HG03025 (cell line): ENCODE data around the gene NPM1.

Experiments used
- ATAC-seq: cut with Tn5 transposase; IDR thresholded peaks from one replicate; pipeline ENCODE4 v1.9.1; 2021; ENCODE audit warnings: mild to moderate bottlenecking, moderate library complexity; ENCODE audit not compliant: unreplicated experiment, low FRiP score

Gene NPM1

DNA sequence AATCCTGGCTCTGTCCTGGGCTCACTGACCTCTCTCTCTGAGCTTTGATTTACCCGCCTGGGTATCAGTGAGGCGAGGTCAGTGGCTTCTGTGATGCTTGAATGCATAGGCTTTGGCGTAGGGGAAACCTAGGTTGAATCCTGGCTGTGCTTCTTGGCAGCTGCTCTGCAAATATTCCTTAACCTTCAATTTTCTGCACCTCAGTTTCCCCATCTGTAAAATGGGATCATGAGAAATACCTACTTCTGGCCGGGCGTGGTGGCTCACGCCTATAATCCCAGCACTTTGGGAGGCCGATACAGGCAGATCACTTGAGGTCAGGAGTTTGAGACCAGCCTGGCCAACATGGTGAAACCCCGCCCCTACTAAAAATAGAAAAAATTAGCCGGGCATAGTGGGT lies 39.0 kb downstream of the NPM1 start:
- no peak for ATAC-seq

DNA sequence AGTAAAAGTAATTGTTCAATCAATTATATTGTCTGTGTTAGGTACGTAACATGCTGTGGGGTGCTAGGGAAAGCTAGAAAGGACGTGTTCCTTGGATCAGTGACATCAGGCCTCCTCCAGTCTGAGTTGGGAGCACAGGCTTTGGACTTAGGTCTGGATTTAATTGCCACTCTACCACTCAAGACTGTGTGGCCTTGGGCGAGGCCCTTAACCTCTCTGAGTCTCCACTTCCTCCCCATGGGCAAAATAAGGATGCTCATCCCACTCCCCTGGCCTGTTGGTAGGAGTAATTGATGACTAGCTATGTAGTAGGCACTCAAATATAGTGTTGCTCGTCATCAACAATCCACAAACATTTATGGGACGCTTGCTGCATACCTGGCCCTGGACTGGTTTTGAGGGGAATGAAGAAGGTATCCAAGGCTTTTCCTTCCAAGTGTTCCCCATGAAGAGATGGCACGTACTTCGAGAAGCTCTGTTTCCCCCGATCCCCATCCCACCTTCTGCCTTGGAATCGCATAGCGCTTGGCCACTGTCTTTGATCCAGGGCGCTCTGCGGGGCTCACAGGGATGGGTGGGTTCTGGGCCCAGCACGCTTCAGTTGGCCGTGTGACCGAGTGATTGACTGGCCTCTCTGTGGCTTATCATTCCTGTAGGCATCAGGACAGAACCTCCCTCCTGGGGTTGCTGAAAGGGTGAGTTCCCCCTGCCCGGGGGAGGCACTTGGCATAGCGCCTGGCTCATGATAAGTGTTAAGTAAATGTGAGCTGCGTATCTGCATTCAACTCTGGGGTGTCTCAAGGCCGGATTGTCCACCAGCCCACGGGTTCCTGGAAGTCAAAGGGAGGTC lies 39.9 kb downstream of the NPM1 start:
- ATAC-seq, result no peak

DNA sequence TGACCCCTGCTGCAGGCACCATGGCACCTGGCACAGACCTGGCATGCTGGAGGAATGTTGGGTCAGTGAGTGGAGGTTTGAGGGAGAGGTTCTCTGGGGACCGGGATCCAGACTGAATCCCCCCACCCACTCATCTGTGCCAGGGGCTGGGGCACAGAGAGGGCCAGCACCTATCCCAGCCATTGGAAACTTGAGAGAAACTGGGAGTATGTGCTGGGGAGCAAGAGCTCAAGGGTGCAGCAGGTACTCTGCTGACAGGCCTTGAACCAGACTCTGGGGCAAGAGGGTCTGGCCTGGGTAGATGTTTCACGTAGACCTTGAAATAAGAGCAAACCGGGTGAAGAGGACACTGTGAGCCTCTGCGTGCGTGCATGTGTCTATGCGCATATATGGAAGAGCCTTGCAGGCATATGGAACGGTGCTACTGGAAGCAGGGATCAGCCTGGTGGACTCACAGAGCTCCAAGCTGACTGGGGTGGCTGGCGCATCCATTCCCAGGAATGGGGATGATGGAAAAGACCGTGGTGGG lies 40.6 kb downstream of the NPM1 start:
- no peak for ATAC-seq

DNA sequence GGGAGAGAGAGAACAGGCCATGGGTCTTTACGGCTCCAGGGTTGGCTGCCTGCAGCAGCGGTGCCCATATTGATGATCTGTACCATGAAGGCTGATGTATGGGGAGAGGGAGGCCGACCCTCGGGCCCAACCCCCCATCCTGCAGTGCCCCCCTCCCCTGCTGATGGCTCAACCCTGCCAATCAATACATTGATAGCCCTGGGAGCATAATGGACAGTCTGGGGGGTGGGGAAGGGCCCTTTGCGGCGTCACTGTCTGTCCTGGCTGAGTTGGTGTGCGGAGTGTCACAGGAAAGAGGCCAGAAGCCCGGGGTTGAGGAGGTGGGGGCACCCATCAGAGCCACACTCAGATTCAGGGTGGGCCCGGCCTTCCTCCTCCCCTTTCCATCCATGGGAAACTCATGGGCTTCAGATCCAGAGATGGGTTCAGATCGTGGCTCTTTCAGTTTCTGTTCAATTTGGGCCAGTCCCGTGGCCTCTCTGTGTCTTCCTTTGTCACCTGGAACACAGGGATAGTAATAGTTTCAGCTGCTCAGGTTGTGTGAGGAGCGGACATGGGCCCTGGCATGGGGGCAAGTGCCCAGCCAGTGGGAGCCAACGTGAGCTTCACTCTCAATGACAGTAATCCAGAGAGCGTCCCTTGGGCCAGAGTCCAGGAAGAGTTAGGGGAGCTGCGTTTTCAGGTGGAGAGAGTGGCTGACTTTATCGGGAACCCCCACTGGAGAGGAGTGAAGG lies 41.3 kb downstream of the NPM1 start:
- no peak for ATAC-seq

DNA sequence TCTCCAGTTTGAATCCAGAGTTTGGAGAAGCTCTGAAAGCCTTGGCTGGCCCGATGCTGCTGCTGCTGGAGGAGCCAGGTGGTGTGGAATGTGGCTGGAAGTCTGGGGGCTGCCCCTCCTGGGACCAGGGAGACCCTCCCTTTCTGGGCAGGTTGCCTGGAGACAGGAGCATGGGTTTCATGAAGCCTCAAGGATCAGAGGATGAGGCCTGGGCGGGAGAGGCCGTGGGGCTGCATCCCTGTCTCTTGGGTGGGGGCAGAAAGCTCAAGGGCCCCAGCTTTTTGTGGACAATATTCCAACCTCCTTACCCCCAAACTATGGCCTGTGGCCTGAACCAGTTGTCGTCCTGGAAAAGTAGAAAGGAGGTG lies 41.9 kb downstream of the NPM1 start:
- no peak for ATAC-seq

DNA sequence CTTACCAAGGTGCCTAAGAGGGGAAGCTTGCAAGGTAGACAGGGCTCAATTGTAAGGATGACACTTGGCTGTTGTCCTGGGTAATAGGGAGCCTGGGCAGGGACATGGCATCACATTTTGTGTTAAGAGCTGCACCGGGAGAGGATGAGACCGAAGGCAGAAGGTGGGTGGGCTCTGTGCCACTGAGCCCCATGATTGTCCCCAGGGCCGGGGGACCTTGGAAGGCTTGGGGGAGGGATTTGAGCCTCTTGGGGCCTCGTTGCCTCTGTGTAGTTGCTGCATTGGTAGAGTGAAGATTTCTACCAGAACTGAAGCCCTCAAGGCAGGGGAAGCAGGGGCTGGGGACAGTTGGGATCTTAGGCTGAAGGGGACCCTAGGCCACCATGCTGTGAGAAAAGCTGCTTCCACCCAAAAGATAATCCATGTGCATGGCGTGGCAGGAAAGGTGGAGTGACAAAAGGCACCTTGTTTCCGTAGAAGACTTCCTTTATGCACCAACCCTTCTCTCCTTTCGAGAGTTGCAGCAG lies 43.7 kb downstream of the NPM1 start:
- ATAC-seq, result no peak

DNA sequence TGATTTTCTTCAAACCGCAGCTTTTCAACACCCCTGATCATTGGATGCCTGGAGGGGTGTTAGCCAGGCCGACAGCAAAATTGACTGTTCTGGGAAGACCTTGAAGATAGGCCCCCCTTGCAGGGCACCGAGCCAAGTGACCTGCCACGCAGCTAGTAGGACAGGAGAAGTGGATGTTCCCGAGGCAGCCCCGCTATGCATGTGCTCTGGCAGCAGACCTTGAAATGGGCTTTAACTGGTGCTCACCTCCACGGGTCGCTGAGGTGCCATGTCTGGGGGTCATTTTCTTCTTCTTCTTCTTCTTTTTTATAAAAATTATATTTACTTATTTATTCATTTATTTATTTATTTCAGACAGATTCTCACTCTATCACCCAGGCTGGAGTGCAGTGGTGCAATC lies 44.4 kb downstream of the NPM1 start:
- ATAC-seq, result no peak

DNA sequence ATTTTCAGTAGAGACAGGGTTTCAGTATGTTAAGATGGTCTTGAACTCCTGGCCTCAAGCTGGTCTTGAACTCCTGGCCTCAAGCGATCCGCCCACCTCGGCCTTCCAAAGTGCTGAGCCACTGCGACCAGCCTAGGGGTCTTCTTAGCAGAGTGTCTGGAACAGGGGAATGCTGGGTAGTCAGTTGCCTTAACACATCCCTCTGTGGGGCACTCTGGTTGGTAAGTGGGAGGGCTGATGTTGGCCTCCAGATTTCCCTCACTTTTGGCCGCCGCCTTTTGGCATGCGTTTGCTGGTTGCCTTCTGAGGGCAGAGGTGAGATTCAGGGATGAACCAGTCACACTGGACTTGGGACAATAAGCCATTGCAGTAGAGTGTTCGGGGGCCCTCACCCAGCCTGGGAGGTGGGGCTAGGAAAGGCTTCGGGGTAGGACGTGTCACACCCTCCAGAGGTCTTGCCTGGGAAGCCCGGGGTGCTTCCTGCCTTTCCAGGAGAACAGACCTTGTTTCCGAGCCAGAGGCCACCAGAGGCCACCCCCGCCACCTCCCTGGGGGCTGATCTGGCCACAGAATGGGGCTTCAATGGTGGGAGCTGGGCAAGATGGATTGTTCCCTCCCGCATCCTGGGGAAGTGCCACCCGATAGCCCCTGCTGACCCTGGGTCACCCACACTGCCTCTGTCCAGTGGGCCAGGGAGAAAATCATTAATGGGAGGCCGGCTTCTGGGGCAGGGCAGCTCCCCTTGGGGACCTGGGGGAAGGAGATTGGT lies 45.1 kb downstream of the NPM1 start:
- no peak for ATAC-seq

DNA sequence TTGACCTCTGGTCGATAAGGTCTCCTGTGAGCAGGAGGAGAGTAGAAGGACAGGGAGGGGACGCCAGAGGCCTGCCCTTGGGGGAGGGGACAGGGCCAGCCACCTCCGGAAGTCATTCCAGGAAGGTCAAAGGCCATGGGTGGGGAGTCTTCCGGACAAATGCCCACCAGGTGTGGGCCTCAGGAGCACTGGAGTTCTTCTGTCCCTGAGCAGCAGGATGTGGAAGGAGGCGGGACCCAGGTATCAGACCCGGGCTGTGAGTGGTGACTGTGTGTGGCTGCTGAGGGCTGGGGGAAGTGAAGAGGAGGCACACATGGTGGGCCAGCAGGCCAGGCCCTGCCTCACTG lies 45.7 kb downstream of the NPM1 start:
- ATAC-seq, result no peak

DNA sequence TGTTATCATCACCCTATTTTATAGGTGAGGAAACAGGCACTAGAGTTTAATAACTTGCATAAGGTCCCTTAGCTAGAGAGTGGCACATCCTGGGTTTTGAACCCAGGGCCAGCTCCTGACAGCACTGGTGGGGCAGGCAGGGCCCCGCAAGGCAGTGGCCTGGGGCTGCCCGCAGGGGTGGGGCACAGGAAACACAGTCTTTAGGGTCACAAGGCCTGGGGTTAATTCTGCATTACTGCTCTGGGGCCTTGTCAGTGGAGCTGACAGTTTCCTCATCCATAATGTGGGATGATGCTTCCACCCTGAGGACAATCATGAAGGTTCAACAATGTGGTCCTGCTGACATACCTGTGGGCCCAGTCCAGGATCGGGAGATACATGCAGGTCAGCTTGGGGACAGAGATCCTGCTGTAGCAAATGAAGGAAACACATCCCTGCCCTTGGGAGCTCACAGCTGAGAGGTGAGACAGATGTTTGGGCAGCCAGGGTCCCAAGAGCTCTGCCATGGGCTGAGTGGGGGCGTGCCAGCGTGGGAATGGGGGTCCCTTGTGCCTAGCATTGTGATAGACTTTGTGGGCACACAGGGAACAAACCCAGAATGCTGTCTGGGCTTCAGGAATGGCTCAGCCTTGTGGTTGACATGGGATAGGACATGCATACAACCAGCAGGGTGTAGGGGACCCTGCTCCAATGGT lies 46.5 kb downstream of the NPM1 start:
- ATAC-seq, result no peak

DNA sequence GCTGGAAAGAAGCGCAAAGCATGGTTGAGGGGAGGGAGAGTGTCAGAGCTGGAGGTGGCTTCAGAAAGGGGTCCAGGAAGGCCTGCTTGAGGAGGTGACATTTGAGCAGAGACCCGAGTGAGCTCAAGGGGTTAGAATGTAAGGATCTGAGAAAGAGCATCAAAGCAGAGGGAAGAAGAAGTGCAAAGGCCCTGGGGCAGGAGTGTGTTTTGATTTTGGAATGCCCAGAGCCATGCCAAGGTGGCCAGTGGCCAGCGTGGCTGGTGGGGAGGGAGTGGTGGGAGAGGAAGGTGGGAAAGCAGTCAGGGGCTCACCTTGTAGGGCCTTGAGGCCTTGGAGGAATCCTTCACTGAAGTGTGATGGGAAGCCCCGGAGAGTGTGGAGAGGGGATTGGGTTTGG lies 47.2 kb downstream of the NPM1 start:
- no peak for ATAC-seq

DNA sequence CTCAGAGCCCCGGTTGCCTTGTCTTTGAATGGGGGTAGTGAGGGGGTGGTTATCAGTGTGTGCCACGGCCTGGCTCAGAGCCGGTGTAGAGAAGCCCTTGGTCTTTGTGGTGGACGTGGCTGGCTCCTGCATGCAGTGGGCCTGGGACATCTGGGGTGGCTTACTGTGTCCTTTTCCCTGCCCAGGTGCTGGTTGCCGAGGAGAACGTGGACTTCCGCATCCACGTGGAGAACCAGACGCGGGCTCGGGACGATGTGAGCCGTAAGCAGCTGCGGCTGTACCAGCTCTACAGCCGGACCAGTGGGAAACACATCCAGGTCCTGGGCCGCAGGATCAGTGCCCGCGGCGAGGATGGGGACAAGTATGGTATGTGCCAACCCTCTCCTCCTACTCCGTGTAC lies 48.3 kb downstream of the NPM1 start:
- ATAC-seq, result no peak

DNA sequence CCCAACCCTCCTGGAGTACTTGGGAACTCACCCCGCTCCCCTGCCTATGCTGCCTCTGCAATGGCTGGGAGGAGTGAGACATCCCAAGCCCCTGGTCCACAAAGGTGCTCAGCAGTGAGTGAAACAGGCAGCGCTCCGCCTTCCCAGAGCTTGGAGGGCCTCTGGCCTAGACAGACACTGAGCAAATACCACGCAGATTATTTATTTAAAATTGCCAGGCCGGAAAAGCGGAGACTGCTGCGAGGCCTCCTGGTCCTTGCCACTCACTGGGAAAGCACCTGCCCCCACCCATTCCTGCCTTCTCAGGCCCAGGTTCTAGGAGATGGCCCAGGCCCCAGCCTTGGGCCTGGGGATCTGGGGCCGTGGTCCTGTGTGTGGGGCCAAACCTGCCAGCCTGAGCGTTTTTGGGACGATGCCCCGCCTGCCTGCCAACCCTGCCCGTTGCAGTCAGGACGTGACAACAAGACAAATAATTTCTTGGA lies 49.2 kb downstream of the NPM1 start:
- no peak for ATAC-seq

DNA sequence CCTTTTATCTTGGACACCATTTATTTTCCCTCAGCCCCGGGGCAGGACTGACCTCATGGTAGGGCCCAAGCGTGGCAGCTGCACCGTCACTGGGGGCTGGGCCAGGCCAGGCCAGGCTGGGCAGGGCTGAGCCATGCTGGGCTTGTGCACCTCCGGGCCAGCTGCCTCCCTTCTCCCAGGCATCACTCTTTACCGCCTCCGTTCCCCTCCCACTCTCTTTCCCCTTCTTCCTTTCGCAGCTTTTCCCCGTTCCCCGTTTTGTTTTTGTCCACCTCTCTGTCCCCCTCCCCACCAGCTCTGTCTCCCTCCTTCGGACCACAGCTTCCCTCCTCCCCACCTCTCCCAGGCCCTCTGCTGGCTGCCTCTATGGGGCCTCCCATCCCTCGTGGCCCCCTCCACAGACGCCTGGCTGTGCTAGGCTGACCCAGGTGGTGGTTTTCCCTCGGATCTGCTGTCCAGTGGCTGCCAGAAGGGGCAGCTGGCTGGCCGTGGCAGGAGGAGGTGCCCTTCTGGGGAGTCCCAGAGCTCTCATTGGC lies 49.7 kb downstream of the NPM1 start:
- no peak for ATAC-seq

DNA sequence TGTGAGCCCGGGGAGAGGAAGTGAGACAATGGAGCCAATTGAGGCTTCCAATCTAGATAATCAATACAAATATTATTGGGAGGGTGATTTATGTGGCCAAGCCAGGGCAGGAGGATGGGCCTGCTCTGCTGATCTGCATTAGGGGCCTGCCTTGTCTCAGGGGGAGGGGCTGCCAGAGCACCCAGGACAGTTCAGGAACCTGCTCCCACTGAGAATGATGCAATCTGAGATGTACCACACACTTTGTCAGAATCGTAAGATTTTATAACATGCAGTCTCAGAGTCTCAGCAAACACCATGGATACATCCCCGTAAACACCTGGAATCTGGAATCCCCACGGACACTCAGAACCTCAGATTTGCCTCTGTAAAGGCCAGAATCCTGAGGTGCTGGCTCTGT lies 51.1 kb downstream of the NPM1 start:
- no peak for ATAC-seq

DNA sequence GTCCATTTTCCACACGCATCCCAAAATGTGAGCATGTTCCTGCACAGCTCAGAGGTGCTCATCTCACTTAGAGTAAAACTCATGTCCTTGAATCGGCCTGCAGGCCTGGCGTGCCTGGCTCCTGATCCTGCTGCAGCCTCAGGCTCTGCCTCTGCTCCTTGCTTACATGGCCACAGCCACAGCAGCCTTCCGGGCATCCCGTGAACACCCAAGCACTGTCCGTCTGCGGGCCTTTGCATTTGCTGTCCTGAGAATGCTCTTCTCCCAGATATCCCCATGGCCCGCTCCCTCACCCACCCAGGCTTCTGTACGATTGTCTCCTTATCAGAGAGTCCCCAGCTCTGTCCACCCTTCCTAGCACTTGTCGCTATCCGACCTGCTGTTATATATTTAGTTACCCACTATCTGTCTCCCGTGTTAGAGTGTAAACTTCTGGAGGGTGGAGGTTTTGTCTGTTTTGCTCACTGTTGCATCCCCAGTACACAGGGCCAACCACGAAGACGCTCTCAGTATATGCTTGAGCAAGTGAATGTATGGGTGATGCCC lies 53.7 kb downstream of the NPM1 start:
- ATAC-seq, result no peak

DNA sequence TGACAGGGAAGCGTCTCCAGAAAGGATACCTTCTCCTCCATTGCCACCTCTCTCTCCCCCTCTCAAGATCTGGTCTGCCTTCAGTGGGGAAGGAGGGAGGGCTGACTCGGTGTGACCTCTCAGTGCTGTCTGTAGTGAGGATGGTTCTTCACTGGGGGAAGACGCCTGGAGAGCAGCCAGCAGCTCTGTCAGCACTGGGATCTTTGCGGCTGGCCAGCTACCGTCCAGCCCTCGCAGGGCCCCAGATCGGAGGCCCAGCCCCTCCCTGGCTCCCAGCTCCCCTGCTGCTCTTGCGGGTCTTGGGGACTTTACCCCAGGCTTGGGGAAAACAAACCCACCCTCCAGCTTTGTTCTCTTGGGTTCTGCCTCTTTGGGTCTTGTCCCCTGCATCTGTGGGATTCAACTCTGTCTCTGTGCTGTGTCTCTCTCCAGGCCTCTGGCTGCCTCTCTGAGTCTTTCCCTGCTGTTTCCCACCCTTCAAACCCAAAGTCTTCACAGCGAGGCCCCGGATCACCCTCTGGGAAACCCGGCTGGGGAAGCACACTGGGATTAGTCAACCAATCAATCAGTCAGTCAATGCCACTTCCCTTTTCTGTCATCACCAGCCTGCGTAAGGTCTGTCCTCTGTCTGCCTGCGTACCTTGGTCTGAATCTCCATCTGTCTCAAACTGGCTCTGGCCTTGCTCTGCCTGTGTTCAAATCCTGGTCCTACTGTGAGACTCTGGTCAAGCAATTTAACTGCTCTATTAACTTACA lies 54.8 kb downstream of the NPM1 start:
- no peak for ATAC-seq

DNA sequence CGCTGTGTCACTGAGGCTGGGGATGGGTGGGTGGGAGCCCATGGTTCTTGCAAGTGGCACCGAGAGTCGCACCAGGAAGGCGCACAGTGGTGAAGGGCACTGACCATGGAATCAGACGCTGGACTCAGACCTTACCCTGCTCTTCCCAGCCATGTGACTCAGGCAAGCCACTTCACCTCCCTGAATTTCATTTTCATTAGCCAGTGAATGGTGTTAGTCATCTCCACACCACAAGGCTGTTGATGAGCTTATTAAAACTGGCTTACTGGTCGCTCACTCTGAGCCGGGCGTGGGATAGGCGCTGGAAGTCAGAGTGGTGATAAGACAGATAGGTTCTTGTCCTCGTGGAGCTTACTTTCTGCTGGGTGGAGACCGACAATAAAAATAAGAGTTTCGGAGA lies 56.9 kb downstream of the NPM1 start:
- no peak for ATAC-seq
